ENCODE data around the gene COL21A1. TPM values are rescaled to one million over a fixed set of nuclear protein-coding genes. Genes with fewer than 3 reads are reported as not detected.

The COL21A1 gene
- total RNA-seq, 1 donor, result 19.2 TPM

DNA sequence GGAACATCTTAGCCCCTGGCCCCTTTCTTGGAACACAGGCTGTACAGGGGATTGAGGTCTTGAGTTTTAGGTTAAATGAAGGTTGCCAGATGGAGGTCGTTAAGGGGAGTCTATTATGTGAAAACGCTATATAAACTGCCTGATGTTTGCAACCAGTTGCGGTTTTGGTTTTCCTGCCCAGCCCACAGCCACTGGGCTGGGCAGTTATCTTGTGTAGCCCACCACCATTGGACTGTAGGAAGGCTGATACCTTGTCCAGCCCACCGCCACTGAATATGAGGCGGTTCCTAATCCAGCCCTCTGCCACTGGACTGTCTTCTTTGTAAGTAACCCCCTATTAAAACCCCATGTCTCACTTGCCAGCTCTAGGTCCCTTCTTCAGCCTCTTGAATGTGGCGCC, 42.3 kb upstream of the COL21A1 start:
- Histone ChIP-seq H3K79me2 (ENCODE audit: insufficient read depth, low read length) (no peaks in the 10 kb centered on the region), H3K27ac (ENCODE audit: low read depth, low read length) (no peak overlapping the region), H3K27me3 (ENCODE audit: insufficient read depth, low read length) (no peaks in the 10 kb centered on the region), H4K20me1 (ENCODE audit: insufficient read depth, low read length) (no peaks in the 10 kb centered on the region), H3K4me1 (ENCODE audit: insufficient read depth, low read length) (peaks cover 7% of the 10 kb centered on the region), H3K4me2 (ENCODE audit: insufficient read depth, low read length) (no peak overlapping the region), H3K36me3 (ENCODE audit: insufficient read depth, low read length) (no peaks in the 10 kb centered on the region), H2AFZ (ENCODE audit: low read length) (no peak overlapping the region), H3K9me3 (ENCODE audit: low read depth, low read length) (no peaks in the 10 kb centered on the region), H3K4me3 (ENCODE audit: insufficient read depth, low read length) (no peak overlapping the region)
- TF ChIP-seq, protein P1, sequence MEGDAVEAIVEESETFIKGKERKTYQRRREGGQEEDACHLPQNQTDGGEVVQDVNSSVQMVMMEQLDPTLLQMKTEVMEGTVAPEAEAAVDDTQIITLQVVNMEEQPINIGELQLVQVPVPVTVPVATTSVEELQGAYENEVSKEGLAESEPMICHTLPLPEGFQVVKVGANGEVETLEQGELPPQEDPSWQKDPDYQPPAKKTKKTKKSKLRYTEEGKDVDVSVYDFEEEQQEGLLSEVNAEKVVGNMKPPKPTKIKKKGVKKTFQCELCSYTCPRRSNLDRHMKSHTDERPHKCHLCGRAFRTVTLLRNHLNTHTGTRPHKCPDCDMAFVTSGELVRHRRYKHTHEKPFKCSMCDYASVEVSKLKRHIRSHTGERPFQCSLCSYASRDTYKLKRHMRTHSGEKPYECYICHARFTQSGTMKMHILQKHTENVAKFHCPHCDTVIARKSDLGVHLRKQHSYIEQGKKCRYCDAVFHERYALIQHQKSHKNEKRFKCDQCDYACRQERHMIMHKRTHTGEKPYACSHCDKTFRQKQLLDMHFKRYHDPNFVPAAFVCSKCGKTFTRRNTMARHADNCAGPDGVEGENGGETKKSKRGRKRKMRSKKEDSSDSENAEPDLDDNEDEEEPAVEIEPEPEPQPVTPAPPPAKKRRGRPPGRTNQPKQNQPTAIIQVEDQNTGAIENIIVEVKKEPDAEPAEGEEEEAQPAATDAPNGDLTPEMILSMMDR (IDR thresholded peaks at IDR 0.05; ENCODE audit: extremely low read depth, low read depth, low read length), result no peak
- DNase-seq (ENCODE audit: insufficient read length, low spot score, missing footprints), result no peak

DNA sequence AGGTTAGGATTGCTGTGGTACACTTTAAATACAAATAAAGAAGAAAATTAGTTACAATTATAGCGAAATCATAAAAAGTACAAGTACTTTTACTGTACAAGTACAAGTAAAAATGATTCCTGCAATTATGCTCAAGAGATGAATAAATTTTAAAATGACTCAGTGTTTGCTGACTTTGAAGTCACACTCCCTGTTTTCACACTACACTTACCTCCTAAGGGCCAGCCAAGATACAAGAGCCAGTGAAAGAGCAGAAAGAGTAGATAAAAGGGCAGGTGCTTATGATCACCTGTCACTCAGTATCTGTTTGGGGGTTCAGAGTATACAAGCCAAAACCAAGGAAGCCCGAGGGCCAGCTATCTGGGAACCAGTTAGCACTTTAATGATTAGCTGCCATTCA, 41.0 kb upstream of the COL21A1 start:
- no peak for DNase-seq (ENCODE audit: insufficient read length, low spot score, missing footprints)

DNA sequence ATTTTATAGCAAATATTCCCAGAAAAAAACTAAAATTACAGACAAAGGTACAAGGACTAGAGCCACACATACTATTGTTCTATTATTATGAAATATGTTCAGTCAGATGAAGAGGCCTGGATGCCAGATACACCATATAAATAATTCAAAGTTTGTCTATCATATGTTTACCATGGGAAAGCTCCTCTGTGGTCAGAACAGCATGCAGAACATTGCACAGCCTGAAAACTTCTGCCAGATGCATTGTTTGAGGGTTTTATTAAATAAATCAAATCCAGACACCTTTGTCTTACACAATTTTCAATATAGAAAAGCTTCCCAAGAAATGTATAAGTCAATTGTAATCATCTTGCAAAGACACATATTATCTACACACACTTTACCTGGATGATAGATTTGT, 35.0 kb upstream of the COL21A1 start:
- H2AFZ ChIP-seq (ENCODE audit: low read length), result no peak overlapping the region

More for the DNA sequence above, 41.0 kb upstream of the COL21A1 start:
- Histone ChIP-seq H4K20me1 (ENCODE audit: insufficient read depth, low read length) (no peaks in the 10 kb centered on the region), H3K4me2 (ENCODE audit: insufficient read depth, low read length) (no peak overlapping the region), H3K27ac (ENCODE audit: low read depth, low read length) (no peak overlapping the region), H3K4me3 (ENCODE audit: insufficient read depth, low read length) (no peak overlapping the region), H3K4me1 (ENCODE audit: insufficient read depth, low read length) (peaks cover 7% of the 10 kb centered on the region), H3K36me3 (ENCODE audit: insufficient read depth, low read length) (no peaks in the 10 kb centered on the region), H3K9me3 (ENCODE audit: low read depth, low read length) (no peaks in the 10 kb centered on the region), H3K79me2 (ENCODE audit: insufficient read depth, low read length) (no peaks in the 10 kb centered on the region), H2AFZ (ENCODE audit: low read length) (no peak overlapping the region), H3K27me3 (ENCODE audit: insufficient read depth, low read length) (no peaks in the 10 kb centered on the region)
- TF ChIP-seq, protein P1 (IDR thresholded peaks at IDR 0.05; ENCODE audit: extremely low read depth, low read depth, low read length), result no peak

DNA sequence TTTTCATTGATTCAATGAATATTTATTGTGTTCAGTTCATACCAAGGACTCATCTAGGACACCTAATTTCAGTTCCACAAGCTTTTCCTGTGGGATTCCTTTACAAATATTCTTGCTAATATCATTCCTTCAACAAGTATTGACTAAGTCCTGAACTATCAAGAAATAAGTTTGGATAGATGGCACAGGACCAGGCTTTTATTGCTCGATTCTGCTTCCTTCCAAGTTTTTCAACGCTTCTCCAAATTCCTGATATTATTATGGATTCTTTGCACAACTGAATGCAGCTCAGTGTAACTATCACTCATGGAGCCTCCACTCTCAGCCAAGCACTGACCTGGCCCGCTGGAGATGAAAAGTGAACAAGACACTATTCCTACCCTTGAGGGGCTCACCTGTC, 32.7 kb upstream of the COL21A1 start:
- no peaks in the 10 kb centered on the region for H3K9me3 ChIP-seq (ENCODE audit: low read depth, low read length)
- DNase-seq (ENCODE audit: insufficient read length, low spot score, missing footprints), result no peak
- H3K79me2 ChIP-seq (ENCODE audit: insufficient read depth, low read length), result no peaks in the 10 kb centered on the region
- H3K4me3 ChIP-seq (ENCODE audit: insufficient read depth, low read length), result no peak overlapping the region
- H3K27ac ChIP-seq (ENCODE audit: low read depth, low read length), result no peak overlapping the region
- H4K20me1 ChIP-seq (ENCODE audit: insufficient read depth, low read length), result no peaks in the 10 kb centered on the region
- no peaks in the 10 kb centered on the region for H3K4me1 ChIP-seq (ENCODE audit: insufficient read depth, low read length)
- no peak overlapping the region for H2AFZ ChIP-seq (ENCODE audit: low read length)
- H3K27me3 ChIP-seq (ENCODE audit: insufficient read depth, low read length), result no peaks in the 10 kb centered on the region
- H3K4me2 ChIP-seq (ENCODE audit: insufficient read depth, low read length), result no peak overlapping the region
- TF ChIP-seq, protein P1 (IDR thresholded peaks at IDR 0.05; ENCODE audit: extremely low read depth, low read depth, low read length), result no peak
- no peaks in the 10 kb centered on the region for H3K36me3 ChIP-seq (ENCODE audit: insufficient read depth, low read length)

More for the DNA sequence above, 35.0 kb upstream of the COL21A1 start:
- Histone ChIP-seq H3K4me2 (ENCODE audit: insufficient read depth, low read length) (no peak overlapping the region), H3K9me3 (ENCODE audit: low read depth, low read length) (no peaks in the 10 kb centered on the region), H4K20me1 (ENCODE audit: insufficient read depth, low read length) (no peaks in the 10 kb centered on the region), H3K4me1 (ENCODE audit: insufficient read depth, low read length) (no peaks in the 10 kb centered on the region), H3K79me2 (ENCODE audit: insufficient read depth, low read length) (no peaks in the 10 kb centered on the region), H3K27me3 (ENCODE audit: insufficient read depth, low read length) (no peaks in the 10 kb centered on the region), H3K27ac (ENCODE audit: low read depth, low read length) (no peak overlapping the region), H3K36me3 (ENCODE audit: insufficient read depth, low read length) (no peaks in the 10 kb centered on the region), H3K4me3 (ENCODE audit: insufficient read depth, low read length) (no peak overlapping the region)
- TF ChIP-seq, protein P1 (IDR thresholded peaks at IDR 0.05; ENCODE audit: extremely low read depth, low read depth, low read length), result no peak
- DNase-seq (ENCODE audit: insufficient read length, low spot score, missing footprints), result no peak

All from osteoblast (primary cell).